ENCODE data around the gene PNMA8A. TPM values are rescaled to one million over a fixed set of nuclear protein-coding genes. Genes with fewer than 3 reads are reported as not detected.

The PNMA8A gene
- total RNA-seq, 4 donors from 2014 or later = 0.20 to 0.68 (median 0.64) TPM; not detected in 1

DNA sequence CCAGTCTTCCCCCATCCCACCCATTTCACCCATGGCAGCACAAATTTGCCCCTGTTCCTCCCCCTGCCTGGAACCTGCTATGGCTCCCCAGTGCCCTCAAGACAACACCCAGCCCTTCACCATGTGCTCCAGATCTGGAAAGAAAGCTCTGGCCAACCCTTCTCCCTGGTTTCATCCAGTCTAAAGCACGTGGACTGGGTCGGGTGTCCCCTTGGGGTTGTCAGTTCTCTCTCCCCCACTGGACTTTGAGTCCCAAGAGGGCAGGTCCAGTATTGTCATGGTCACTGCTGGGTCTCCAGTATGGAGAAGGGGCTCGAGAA lies 43.9 kb upstream of the PNMA8A start:
- no peak overlapping the region for H3K27ac ChIP-seq
- in situ Hi-C loops (cut with MboI; ENCODE audit: low pct_ligation_motif_present in 1 of 4, low pct_unique_long_range_greater_than_20kb in 1 of 4, low sequenced_read_pairs in 3 of 4) (loop anchor here in 1 of 4 donors (10.0 kb wide), 1 partner anchor 110 kb away; no protein-coding TSS in a partner anchor), intact Hi-C loops (cut with DNase I; ENCODE audit: low total_unique reads) (no loop called here)
- H3K27me3 ChIP-seq = peaks cover 14% of the 10 kb centered on the region
- no peak overlapping the region for H3K4me3 ChIP-seq
- no peak for DNase-seq
- no peaks in the 10 kb centered on the region for H3K36me3 ChIP-seq
- TF ChIP-seq, protein P1, sequence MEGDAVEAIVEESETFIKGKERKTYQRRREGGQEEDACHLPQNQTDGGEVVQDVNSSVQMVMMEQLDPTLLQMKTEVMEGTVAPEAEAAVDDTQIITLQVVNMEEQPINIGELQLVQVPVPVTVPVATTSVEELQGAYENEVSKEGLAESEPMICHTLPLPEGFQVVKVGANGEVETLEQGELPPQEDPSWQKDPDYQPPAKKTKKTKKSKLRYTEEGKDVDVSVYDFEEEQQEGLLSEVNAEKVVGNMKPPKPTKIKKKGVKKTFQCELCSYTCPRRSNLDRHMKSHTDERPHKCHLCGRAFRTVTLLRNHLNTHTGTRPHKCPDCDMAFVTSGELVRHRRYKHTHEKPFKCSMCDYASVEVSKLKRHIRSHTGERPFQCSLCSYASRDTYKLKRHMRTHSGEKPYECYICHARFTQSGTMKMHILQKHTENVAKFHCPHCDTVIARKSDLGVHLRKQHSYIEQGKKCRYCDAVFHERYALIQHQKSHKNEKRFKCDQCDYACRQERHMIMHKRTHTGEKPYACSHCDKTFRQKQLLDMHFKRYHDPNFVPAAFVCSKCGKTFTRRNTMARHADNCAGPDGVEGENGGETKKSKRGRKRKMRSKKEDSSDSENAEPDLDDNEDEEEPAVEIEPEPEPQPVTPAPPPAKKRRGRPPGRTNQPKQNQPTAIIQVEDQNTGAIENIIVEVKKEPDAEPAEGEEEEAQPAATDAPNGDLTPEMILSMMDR (IDR thresholded peaks at IDR 0.05) = no peak
- TF ChIP-seq POLR2A (IDR thresholded peaks at IDR 0.05) (no peak), POLR2AphosphoS5 (IDR thresholded peaks at IDR 0.05) (no peak), EP300 (IDR thresholded peaks at IDR 0.05; ENCODE audit: low read depth) (no peak)
- WGBS, 2 donors (ENCODE audit: low coverage in 1 of 2) = 46% methylated on average over 3 of the region's 3 CpGs; no CpG with 5 or more reads in 1 of the 2 donors
- H3K4me1 ChIP-seq = no peaks in the 10 kb centered on the region
- no peaks in the 10 kb centered on the region for H3K9me3 ChIP-seq

GRCh38 chr19:46514589-46515289 lies 43.4 kb upstream of the PNMA8A start:
- TF ChIP-seq POLR2AphosphoS5 (IDR thresholded peaks at IDR 0.05) (no peak), POLR2A (IDR thresholded peaks at IDR 0.05) (no peak), EP300 (IDR thresholded peaks at IDR 0.05; ENCODE audit: low read depth) (no peak)
- TF ChIP-seq, protein P1 (IDR thresholded peaks at IDR 0.05) = no peak
- Histone ChIP-seq H3K27me3 (peaks cover 14% of the 10 kb centered on the region), H3K9me3 (no peaks in the 10 kb centered on the region), H3K4me3 (no peak overlapping the region), H3K36me3 (no peaks in the 10 kb centered on the region), H3K4me1 (no peaks in the 10 kb centered on the region), H3K27ac (no peak overlapping the region)
- 55 to 73% methylated on average over 6 to 13 of the region's 13 CpGs for WGBS, 2 donors (ENCODE audit: low coverage in 1 of 2)
- in situ Hi-C loops (cut with MboI; ENCODE audit: low pct_ligation_motif_present in 1 of 4, low pct_unique_long_range_greater_than_20kb in 1 of 4, low sequenced_read_pairs in 3 of 4) = loop anchor here in 1 of 4 donors (10.0 kb wide), 1 partner anchor 110 kb away; no protein-coding TSS in a partner anchor
- no peak for DNase-seq
- intact Hi-C loops (cut with DNase I; ENCODE audit: low total_unique reads) = no loop called here

DNA sequence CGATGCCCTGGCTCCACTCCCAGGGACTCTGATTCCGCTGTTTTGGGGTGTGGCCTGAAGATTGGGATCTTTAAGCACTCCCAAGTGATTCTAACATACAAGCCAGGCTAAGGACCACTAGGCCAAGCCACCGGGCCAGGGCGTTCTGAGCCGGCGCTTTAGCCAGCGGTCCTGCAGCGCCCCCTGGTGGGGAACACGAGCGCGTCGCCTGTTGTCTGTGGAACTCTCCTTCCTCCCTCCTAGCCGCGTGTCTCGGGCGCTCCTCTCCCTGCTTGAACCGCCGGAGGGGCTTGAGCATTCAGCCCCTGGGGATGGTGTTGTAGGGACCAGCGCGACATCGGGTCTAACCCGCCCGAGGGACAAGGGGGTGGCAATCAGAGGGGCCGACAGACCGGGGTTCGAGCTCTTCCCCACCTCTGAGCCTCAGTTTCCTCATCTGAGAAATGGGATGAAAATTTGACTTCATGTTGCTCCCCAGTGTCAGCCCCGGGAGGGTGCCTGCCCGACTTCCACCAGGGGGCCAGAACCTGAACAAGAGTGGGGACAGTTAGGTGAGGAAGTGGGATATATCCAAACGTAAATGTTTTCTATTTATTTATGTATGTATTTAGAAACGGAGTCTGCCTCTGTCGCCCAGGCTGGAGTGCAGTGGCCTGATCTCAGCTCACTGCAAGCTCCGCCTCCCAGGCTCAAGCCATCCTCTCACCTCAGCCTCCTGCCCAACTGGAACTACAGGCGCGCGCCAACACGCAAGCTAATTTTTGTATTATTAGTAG lies 42.3 kb upstream of the PNMA8A start:
- H3K27me3 ChIP-seq = peaks cover 14% of the 10 kb centered on the region
- WGBS, 2 donors (ENCODE audit: low coverage in 1 of 2) = 24% methylated on average over 35 of the region's 36 CpGs; no CpG with 5 or more reads in 1 of the 2 donors
- no peaks in the 10 kb centered on the region for H3K9me3 ChIP-seq
- intact Hi-C loops (cut with DNase I; ENCODE audit: low total_unique reads) (no loop called here), in situ Hi-C loops (cut with MboI; ENCODE audit: low pct_ligation_motif_present in 1 of 4, low pct_unique_long_range_greater_than_20kb in 1 of 4, low sequenced_read_pairs in 3 of 4) (loop anchor here in 1 of 4 donors (10.0 kb wide), 1 partner anchor 109 kb away; no protein-coding TSS in a partner anchor)
- no peak overlapping the region for H3K4me3 ChIP-seq
- peak; percentile 83 for DNase-seq
- H3K36me3 ChIP-seq = no peaks in the 10 kb centered on the region
- no peaks in the 10 kb centered on the region for H3K4me1 ChIP-seq
- no peak overlapping the region for H3K27ac ChIP-seq
- TF ChIP-seq POLR2AphosphoS5 (IDR thresholded peaks at IDR 0.05) = no peak
- TF ChIP-seq, protein P1 (IDR thresholded peaks at IDR 0.05) = peak; percentile 88 to 95 (median 93)

- Histone ChIP-seq H3K4me3 (no peak overlapping the region), H3K27ac (no peak overlapping the region), H3K4me1 (no peaks in the 10 kb centered on the region), H3K27me3 (peaks cover 12% of the 10 kb centered on the region), H3K36me3 (no peaks in the 10 kb centered on the region), H3K9me3 (no peaks in the 10 kb centered on the region)
- no peak for DNase-seq
- TF ChIP-seq, protein P1 (IDR thresholded peaks at IDR 0.05) = no peak
- no peak for TF ChIP-seq EP300 (IDR thresholded peaks at IDR 0.05; ENCODE audit: low read depth)
- WGBS, 2 donors (ENCODE audit: low coverage in 1 of 2) = 67 to 74% methylated on average over 3 to 4 of the region's 4 CpGs
- in situ Hi-C loops (cut with MboI; ENCODE audit: low pct_ligation_motif_present in 1 of 4, low pct_unique_long_range_greater_than_20kb in 1 of 4, low sequenced_read_pairs in 3 of 4) = loop anchor here in 1 of 4 donors (10.0 kb wide), 1 partner anchor 106 kb away; no protein-coding TSS in a partner anchor
- intact Hi-C loops (cut with DNase I; ENCODE audit: low total_unique reads) = no loop called here
Measured at GRCh38 chr19:46511237-46511636, 39.9 kb upstream of the PNMA8A start.

Measured in transverse colon (tissue), 4 donors.